Esophagus muscularis mucosa (tissue), 4 donors: Measurements from ENCODE around the gene GET4. TPM values are rescaled to one million over a fixed set of nuclear protein-coding genes. Genes with fewer than 3 reads are reported as not detected.
A peak's percentile ranks its signal among the peaks of the same experiment; 100 is the strongest.

Source experiments
- DNase-seq: peaks from one replicate; pipeline ENCODE4 v3.0.0-alpha.2; 2017; ENCODE audit errors: extremely low spot score
- H3K27ac ChIP-seq, 4 donors: fragments of 200-600 bp; sonication (generic); replicated peaks in 1 of 4; 1 replicate in 3 of 4; 2 replicates in 1 of 4; pipeline ENCODE4 v1.5.1; 2016 to 2019; ENCODE audit warnings: mild to moderate bottlenecking in 1 of 4
- H3K27me3 ChIP-seq, 4 donors: fragments of 200-600 bp; sonication (generic); one replicate each; pipeline versions ENCODE4 v1.5.1 to v1.6.0; 2016 to 2019
- H3K36me3 ChIP-seq, 4 donors: fragments of 200-600 bp; sonication (generic); one replicate each; pipeline ENCODE4 v1.5.1; 2016 to 2019
- H3K4me1 ChIP-seq, 4 donors: fragments of 200-600 bp; sonication (generic); one replicate each; pipeline ENCODE4 v1.5.1; 2016 to 2019
- H3K4me3 ChIP-seq, 4 donors: fragments of 200-600 bp; sonication (generic); 1 replicate in 2 of 4; 2 replicates in 2 of 4; pipeline ENCODE4 v1.5.1; 2016 to 2019; ENCODE audit warnings: mild to moderate bottlenecking in 4 of 4, moderate library complexity in 1 of 4
- H3K9me3 ChIP-seq, 4 donors: fragments of 200-600 bp; sonication (generic); 1 replicate in 3 of 4; 2 replicates in 1 of 4; pipeline ENCODE4 v1.5.1; 2016 to 2019
- CTCF ChIP-seq, 3 experiments: fragments of 200-600 bp in 2 of 3; fragments of 450-650 bp in 1 of 3; sonication (generic) in 2 of 3; IDR thresholded peaks; one replicate each; pipeline ENCODE4 v1.5.1; 2017 to 2019; ENCODE audit warnings: antibody characterized with exemption in 3 of 3, mild to moderate bottlenecking in 2 of 3, moderate library complexity in 1 of 3
- EP300 ChIP-seq: sonication (generic); formaldehyde crosslinking; IDR thresholded peaks from one replicate; pipeline ENCODE4 v1.6.1; 2017; ENCODE audit warnings: antibody characterized with exemption
- POLR2A ChIP-seq: fragments of 450-650 bp; IDR thresholded peaks from one replicate; pipeline ENCODE4 v1.6.1; 2017; ENCODE audit warnings: antibody characterized with exemption, moderate library complexity, mild to moderate bottlenecking, low read depth
- POLR2AphosphoS5 ChIP-seq, 2 donors: sonication (generic); formaldehyde crosslinking; IDR thresholded peaks; one replicate each; pipeline ENCODE4 v1.6.1; 2017; ENCODE audit warnings: antibody characterized with exemption in 2 of 2
- WGBS: methylation state at CpG from one replicate; pipeline ENCODE4 v1.1.5; 2018; 5-methylcytosine and 5-hydroxymethylcytosine counted together
- intact Hi-C: fragments of 100-400 bp; cut with DNase I; formaldehyde crosslinking; loops from one replicate; pipeline ENCODE4 v1.15.1; 2023
- total RNA-seq, 4 donors: library from RNA; depleted of rRNA; stranded (reverse); fragments of >200 nt; gene quantifications; one replicate each; pipeline versions ENCODE4 v1.1.0 to v1.2.1, GENCODE V29; 2016

GET4 gene
- total RNA-seq, 4 donors from 2014 or later = 24.7 to 41.3 (median 35.2) TPM

DNA sequence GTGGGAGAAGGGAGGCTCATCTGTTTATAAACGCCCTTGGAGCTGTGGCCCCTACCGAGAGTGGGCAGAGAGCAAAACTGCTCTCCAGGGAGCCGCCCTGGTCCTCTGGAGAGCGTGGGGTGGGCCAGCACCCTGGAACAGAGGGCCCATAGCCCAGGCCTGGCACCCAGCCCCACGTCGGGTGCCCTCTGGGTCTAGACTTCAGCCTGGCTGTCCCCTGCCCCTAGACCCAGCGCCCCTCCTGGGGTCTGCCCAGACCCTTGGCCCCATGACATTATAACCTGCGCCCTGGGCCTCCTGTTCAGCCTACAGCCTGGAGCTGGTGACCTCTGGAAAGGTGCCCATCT is 24.7 kb downstream of the GET4 start:
- Histone ChIP-seq H3K27ac (peak overlapping the region; percentile 26 to 49 (median 38)), H3K9me3 (no peaks in the 10 kb centered on the region), H3K4me1 (peaks cover 7 to 36% (median 31%) of the 10 kb centered on the region in 4 donors), H3K27me3 (no peaks in the 10 kb centered on the region), H3K4me3 (no peak overlapping the region), H3K36me3 (peaks cover 12 to 58% (median 34%) of the 10 kb centered on the region in 4 donors)
- no peak for TF ChIP-seq CTCF (IDR thresholded peaks at IDR 0.05)
- intact Hi-C loops = no loop called here
- DNase-seq = no peak
- WGBS = 71% methylated on average over 8 of the region's 8 CpGs

DNA sequence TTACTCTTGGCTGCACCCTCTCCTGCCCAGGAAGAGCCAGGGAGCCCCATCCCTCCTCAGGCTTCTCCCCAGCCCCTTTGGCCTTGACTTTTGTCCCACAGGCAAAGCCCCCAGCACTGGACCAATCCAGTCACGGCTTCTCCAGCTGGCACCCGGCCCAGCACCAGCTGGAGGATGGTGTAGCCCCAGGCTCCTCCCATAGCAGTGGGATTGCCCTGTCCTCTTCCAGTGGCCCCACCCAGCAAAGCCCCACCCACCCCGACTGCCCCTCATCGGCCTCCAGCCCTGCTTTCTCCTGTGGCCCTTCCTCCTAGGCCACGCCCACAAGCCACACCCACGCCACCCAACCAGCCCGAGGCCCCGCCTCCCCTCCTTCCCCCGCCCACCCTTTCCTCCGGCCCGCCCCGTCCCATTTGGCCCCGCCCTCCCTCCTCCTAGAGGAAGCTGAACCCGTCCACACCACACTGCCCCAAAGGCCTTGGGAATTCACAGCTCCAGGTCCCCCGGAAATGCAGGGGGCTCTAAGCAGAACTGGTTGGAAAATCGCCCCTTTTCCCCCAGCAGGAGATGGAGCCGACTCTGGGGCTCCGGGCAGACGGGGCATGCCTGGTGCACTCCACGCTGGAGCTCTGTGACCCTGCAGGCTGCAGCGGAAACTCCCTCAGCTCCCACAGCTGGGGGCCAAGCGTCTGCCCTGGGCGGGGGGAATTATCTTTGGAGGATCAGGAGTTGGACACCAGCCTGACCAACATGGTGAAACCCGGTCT is 25.2 kb downstream of the GET4 start:
- H3K4me3 ChIP-seq = no peak overlapping the region
- intact Hi-C loops = no loop called here
- peaks cover 7 to 36% (median 31%) of the 10 kb centered on the region in 4 donors for H3K4me1 ChIP-seq
- H3K27me3 ChIP-seq = no peaks in the 10 kb centered on the region
- no peaks in the 10 kb centered on the region for H3K9me3 ChIP-seq
- TF ChIP-seq POLR2A = no peak
- TF ChIP-seq POLR2AphosphoS5 (IDR thresholded peaks at IDR 0.05) = no peak
- TF ChIP-seq EP300 = no peak
- no peak for TF ChIP-seq CTCF (IDR thresholded peaks at IDR 0.05)
- WGBS = 30% methylated on average over 19 of the region's 24 CpGs
- H3K27ac ChIP-seq = peak overlapping the region; percentile 26 to 49 (median 38)
- peaks cover 7 to 53% (median 28%) of the 10 kb centered on the region in 4 donors for H3K36me3 ChIP-seq
- peak; percentile 95 for DNase-seq

- no peak for TF ChIP-seq POLR2AphosphoS5 (IDR thresholded peaks at IDR 0.05)
- TF ChIP-seq EP300 = no peak
- no peak for TF ChIP-seq CTCF (IDR thresholded peaks at IDR 0.05)
- TF ChIP-seq POLR2A = no peak
- Histone ChIP-seq H3K27me3 (no peaks in the 10 kb centered on the region), H3K9me3 (no peaks in the 10 kb centered on the region), H3K27ac (no peak overlapping the region), H3K4me3 (no peak overlapping the region), H3K36me3 (peaks cover 0 to 47% (median 19%) of the 10 kb centered on the region in 4 donors), H3K4me1 (peaks cover 7 to 28% (median 22%) of the 10 kb centered on the region in 4 donors)
- WGBS = 89% methylated on average over 21 of the region's 22 CpGs
- intact Hi-C loops = no loop called here
- DNase-seq = no peak
These were observed 26.6 kb downstream of the GET4 start for GRCh38 chr7:902996-903395.

DNA sequence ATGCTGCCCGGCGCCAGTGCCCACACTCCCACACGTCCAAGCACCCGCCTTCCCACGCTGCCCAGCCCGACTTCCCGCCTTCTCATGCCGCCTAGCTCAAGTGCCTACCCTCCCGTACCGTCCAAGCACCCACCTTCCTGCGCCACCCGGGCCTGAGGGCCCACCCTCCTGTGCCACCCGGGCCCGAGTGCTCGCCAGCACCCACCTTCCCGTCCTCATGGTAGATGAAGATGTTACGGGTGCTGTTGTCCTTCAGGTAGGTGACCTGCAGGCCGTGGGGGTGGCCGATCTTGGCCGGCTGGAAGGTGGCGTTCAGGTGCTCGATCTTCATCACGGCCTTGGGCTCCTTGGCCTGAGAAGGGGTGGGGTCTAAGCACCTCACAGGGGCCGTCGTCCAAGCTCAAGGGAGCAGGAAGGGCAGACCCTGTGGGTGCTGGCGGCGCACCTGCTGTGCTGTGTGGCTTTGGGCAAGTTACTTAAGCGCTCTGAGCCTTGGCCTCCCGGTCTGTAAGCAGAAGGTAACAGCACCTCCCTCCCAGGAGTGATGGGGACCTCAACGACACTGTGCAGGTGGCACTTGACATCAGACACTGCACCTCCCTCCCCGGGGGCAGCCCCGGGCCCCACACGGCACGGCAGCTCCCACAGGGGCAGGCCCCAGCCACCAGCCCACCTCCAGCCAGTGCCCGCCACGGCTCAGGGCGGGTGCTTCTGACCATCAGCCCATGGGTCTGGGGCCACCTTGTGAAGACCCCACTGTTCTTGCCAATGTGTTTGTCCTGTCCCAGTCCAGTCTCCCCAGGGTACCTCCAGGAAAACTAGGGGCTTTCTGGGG is 27.8 kb downstream of the GET4 start:
- TF ChIP-seq POLR2AphosphoS5 (IDR thresholded peaks at IDR 0.05) = no peak
- no peak for TF ChIP-seq EP300
- TF ChIP-seq POLR2A = no peak
- TF ChIP-seq CTCF (IDR thresholded peaks at IDR 0.05) = no peak
- 94% methylated on average over 27 of the region's 37 CpGs for WGBS
- peak overlapping the region in 1 of 4 donors; percentile 35 for H3K27ac ChIP-seq

More for the DNA sequence above, 27.8 kb downstream of the GET4 start:
- Histone ChIP-seq H3K9me3 (no peaks in the 10 kb centered on the region), H3K4me3 (peak overlapping the region in 1 of 4 donors; percentile 2), H3K4me1 (peaks cover 7 to 31% (median 24%) of the 10 kb centered on the region in 4 donors), H3K27me3 (no peaks in the 10 kb centered on the region), H3K36me3 (peaks cover 0 to 36% (median 14%) of the 10 kb centered on the region in 4 donors)
- intact Hi-C loops = no loop called here
- no peak for DNase-seq
